HepG2 (cell line): ENCODE data around the gene RPTOR. TPM values are rescaled to one million over a fixed set of nuclear protein-coding genes. Genes with fewer than 3 reads are reported as not detected.

ENCODE experiments used
- AHR ChIP-seq: IDR thresholded peaks from 2 replicates; pipeline ENCODE4 v1.6.1; 2018; ENCODE audit warnings: missing genetic modification reagents, missing compliant biosample characterization
- ATRX ChIP-seq: sonication (generic); formaldehyde crosslinking; IDR thresholded peaks from 2 replicates; pipeline ENCODE4 v1.4.0; 2020; ENCODE audit warnings: missing genetic modification reagents, borderline replicate concordance
- E2F5 ChIP-seq: sonication (generic); formaldehyde crosslinking; conservative IDR thresholded peaks from 2 replicates; pipeline ENCODE4 v1.4.0; 2020; ENCODE audit warnings: missing genetic modification reagents
- GZF1 ChIP-seq: sonication (generic); formaldehyde crosslinking; IDR thresholded peaks from 2 replicates; pipeline ENCODE4 v1.5.1; 2020; ENCODE audit warnings: mild to moderate bottlenecking, missing genetic modification reagents
- HMG20B ChIP-seq: conservative IDR thresholded peaks from 2 replicates; pipeline ENCODE4 v1.6.1; 2016; ENCODE audit warnings: missing genetic modification reagents, missing compliant biosample characterization
- HOMEZ ChIP-seq: IDR thresholded peaks from 2 replicates; pipeline ENCODE4 v1.6.1; 2016; ENCODE audit warnings: low read depth
- KLF16 ChIP-seq, 2 experiments: sonication (generic) in 1 of 2; formaldehyde crosslinking in 1 of 2; IDR thresholded peaks; 2 replicates each; pipeline versions ENCODE4 v1.6.1 to v1.8.0; 2016 to 2023; ENCODE audit warnings: missing genetic modification reagents in 2 of 2, missing compliant biosample characterization in 1 of 2
- KMT2A ChIP-seq: sonication (generic); formaldehyde crosslinking; IDR thresholded peaks from 2 replicates; pipeline ENCODE4 v1.4.0; 2020; ENCODE audit warnings: missing genetic modification reagents
- MATR3 ChIP-seq: sonication (generic); formaldehyde crosslinking; IDR thresholded peaks from 2 replicates; pipeline ENCODE4 v1.4.0; 2020; ENCODE audit warnings: missing genetic modification reagents
- MEIS1 ChIP-seq: sonication (generic); formaldehyde crosslinking; IDR thresholded peaks from 2 replicates; pipeline ENCODE4 v1.9.0; 2021; ENCODE audit warnings: mild to moderate bottlenecking, missing genetic modification reagents, moderate library complexity, borderline replicate concordance
- NFIC ChIP-seq: IDR thresholded peaks from 2 replicates; pipeline ENCODE4 v1.6.1; 2012; ENCODE audit warnings: mild to moderate bottlenecking, low read length, inconsistent platforms
- PRMT3 ChIP-seq: sonication (generic); formaldehyde crosslinking; IDR thresholded peaks from 2 replicates; pipeline ENCODE4 v1.8.1; 2022; ENCODE audit warnings: low read depth, mild to moderate bottlenecking, moderate library complexity, missing genetic modification reagents, borderline replicate concordance
- RXRA ChIP-seq: sonication (generic); formaldehyde crosslinking; IDR thresholded peaks from 2 replicates; pipeline ENCODE4 v1.5.1; 2020; ENCODE audit warnings: missing genetic modification reagents
- SOX6 ChIP-seq, 2 experiments: fragments of 450-650 bp in 1 of 2; sonication (generic) in 1 of 2; formaldehyde crosslinking in 1 of 2; IDR thresholded peaks; 2 replicates each; pipeline versions ENCODE4 v1.4.0 to v1.6.1; 2017 to 2020; ENCODE audit warnings: antibody characterized with exemption in 1 of 2, mild to moderate bottlenecking in 1 of 2, missing genetic modification reagents in 1 of 2
- SRSF4 ChIP-seq: fragments of 200-400 bp; formaldehyde crosslinking; IDR thresholded peaks from one replicate; pipeline ENCODE4 v1.6.1; 2018; ENCODE audit warnings: mild to moderate bottlenecking, low read depth, low read length, moderate library complexity; ENCODE audit not compliant: poor library complexity, severe bottlenecking
- TCF12 ChIP-seq, 2 experiments: fragments of 450-650 bp in 1 of 2; sonication (generic) in 1 of 2; formaldehyde crosslinking in 1 of 2; IDR thresholded peaks; 2 replicates each; pipeline versions ENCODE4 v1.6.1 to v1.8.0; 2017 to 2022; ENCODE audit warnings: antibody characterized with exemption in 1 of 2, mild to moderate bottlenecking in 1 of 2, missing genetic modification reagents in 1 of 2, moderate library complexity in 1 of 2
- ZNF484 ChIP-seq: sonication (generic); formaldehyde crosslinking; IDR thresholded peaks from 2 replicates; pipeline ENCODE4 v1.5.1; 2020; ENCODE audit warnings: mild to moderate bottlenecking, low read depth, missing genetic modification reagents, borderline replicate concordance
- ZNF510 ChIP-seq: sonication (generic); formaldehyde crosslinking; IDR thresholded peaks from 2 replicates; pipeline ENCODE4 v1.4.0; 2020; ENCODE audit warnings: low read depth, mild to moderate bottlenecking, missing genetic modification reagents
- polyA plus RNA-seq, 8 experiments: library from polyadenylated mRNA; depleted of rRNA in 3 of 8; stranded (reverse) in 7 of 8; unstranded in 1 of 8; fragments of >200 nt; fragmentation: Illumina TruSeq in 4 of 8; extraction: Trizol in 4 of 8; gene quantifications; 2 replicates each; pipeline versions ENCODE4 v1.2.1 to v1.2.3, GENCODE V29; 2011 to 2016; ENCODE audit warnings: low read depth in 4 of 8, missing spikeins in 1 of 8, mixed read lengths in 1 of 8; ENCODE audit not compliant: insufficient read depth in 1 of 8
- total RNA-seq, 5 experiments: library from RNA; depleted of rRNA; stranded (reverse); fragments of >200 nt; fragmentation: Illumina TruSeq; extraction: Trizol; gene quantifications; 2 replicates each; pipeline ENCODE4 v1.2.3, GENCODE V29; 2016; ENCODE audit warnings: low read depth in 1 of 5
- TF ChIP-seq, protein P1 (sequence below): sonication (generic); formaldehyde crosslinking; IDR thresholded peaks from 2 replicates; pipeline ENCODE4 v1.4.0; 2020; ENCODE audit warnings: missing genetic modification reagents, borderline replicate concordance
- TF ChIP-seq, protein P2 (sequence below): sonication (generic); formaldehyde crosslinking; IDR thresholded peaks from 2 replicates; pipeline ENCODE4 v1.8.0; 2022; ENCODE audit warnings: mild to moderate bottlenecking, missing genetic modification reagents, moderate library complexity
- TF ChIP-seq, protein P3 (sequence below): sonication (generic); formaldehyde crosslinking; conservative IDR thresholded peaks from 2 replicates; pipeline ENCODE4 v1.4.0; 2020; ENCODE audit warnings: missing genetic modification reagents

RPTOR gene
- total and polyA plus RNA-seq, 2 of the 13 experiments (the other 11 are each of a cell fraction or from before 2014, with no cell fraction given), result 6.6 to 25.3 TPM

GRCh38 chr17:80668375-80669148 lies 123.9 kb downstream of the RPTOR start (continued):
- TF ChIP-seq SRSF4 (no peak), ZNF484 (CRISPR knock-in tag) (no peak), RXRA (0 out of 2 replicates have a peak, but pooled peaks have one; percentile 27), HOMEZ (CRISPR knock-in tag) (no peak), E2F5 (no peak), HMG20B (no peak), PRMT3 (no peak), MEIS1 (CRISPR knock-in tag) (no peak), KLF16 (CRISPR knock-in tag; IDR thresholded peaks at IDR 0.05) (no peak), ATRX (no peak), TCF12 (IDR thresholded peaks at IDR 0.05) (no peak), TCF12 (CRISPR knock-in tag; IDR thresholded peaks at IDR 0.05) (no peak), MATR3 (no peak), GZF1 (CRISPR knock-in tag) (no peak), AHR (CRISPR knock-in tag) (no peak), NFIC (no peak), SOX6 (IDR thresholded peaks at IDR 0.05) (no peak), SOX6 (CRISPR knock-in tag; IDR thresholded peaks at IDR 0.05) (peak; percentile 56), ZNF510 (CRISPR knock-in tag) (no peak), KMT2A (CRISPR knock-in tag) (no peak)
- TF ChIP-seq, protein P1, sequence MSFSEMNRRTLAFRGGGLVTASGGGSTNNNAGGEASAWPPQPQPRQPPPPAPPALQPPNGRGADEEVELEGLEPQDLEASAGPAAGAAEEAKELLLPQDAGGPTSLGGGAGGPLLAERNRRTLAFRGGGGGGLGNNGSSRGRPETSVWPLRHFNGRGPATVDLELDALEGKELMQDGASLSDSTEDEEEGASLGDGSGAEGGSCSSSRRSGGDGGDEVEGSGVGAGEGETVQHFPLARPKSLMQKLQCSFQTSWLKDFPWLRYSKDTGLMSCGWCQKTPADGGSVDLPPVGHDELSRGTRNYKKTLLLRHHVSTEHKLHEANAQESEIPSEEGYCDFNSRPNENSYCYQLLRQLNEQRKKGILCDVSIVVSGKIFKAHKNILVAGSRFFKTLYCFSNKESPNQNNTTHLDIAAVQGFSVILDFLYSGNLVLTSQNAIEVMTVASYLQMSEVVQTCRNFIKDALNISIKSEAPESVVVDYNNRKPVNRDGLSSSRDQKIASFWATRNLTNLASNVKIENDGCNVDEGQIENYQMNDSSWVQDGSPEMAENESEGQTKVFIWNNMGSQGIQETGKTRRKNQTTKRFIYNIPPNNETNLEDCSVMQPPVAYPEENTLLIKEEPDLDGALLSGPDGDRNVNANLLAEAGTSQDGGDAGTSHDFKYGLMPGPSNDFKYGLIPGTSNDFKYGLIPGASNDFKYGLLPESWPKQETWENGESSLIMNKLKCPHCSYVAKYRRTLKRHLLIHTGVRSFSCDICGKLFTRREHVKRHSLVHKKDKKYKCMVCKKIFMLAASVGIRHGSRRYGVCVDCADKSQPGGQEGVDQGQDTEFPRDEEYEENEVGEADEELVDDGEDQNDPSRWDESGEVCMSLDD (CRISPR knock-in tag), result no peak
- TF ChIP-seq, protein P2, sequence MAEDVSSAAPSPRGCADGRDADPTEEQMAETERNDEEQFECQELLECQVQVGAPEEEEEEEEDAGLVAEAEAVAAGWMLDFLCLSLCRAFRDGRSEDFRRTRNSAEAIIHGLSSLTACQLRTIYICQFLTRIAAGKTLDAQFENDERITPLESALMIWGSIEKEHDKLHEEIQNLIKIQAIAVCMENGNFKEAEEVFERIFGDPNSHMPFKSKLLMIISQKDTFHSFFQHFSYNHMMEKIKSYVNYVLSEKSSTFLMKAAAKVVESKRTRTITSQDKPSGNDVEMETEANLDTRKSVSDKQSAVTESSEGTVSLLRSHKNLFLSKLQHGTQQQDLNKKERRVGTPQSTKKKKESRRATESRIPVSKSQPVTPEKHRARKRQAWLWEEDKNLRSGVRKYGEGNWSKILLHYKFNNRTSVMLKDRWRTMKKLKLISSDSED (CRISPR knock-in tag), result no peak
- TF ChIP-seq, protein P3, sequence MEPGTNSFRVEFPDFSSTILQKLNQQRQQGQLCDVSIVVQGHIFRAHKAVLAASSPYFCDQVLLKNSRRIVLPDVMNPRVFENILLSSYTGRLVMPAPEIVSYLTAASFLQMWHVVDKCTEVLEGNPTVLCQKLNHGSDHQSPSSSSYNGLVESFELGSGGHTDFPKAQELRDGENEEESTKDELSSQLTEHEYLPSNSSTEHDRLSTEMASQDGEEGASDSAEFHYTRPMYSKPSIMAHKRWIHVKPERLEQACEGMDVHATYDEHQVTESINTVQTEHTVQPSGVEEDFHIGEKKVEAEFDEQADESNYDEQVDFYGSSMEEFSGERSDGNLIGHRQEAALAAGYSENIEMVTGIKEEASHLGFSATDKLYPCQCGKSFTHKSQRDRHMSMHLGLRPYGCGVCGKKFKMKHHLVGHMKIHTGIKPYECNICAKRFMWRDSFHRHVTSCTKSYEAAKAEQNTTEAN (CRISPR knock-in tag), result no peak
